Heart right ventricle (tissue), 16 donors: ENCODE measurements around the gene CDC37. TPM values are rescaled to one million over a fixed set of nuclear protein-coding genes. Genes with fewer than 3 reads are reported as not detected.
"Not testable (repeated sequence)": the region's sequence is repeated elsewhere in the genome, so short reads cannot be mapped to it uniquely, and the experiment has no call there.

Source experiments
- ATAC-seq, 8 donors: fragments of 200-7000 bp; cut with Tn5 transposase; one replicate each; pipeline ENCODE4 v1.9.1; 2020; ENCODE audit warnings: mild to moderate bottlenecking in 8 of 8, moderate library complexity in 8 of 8, moderate number of reproducible peaks in 1 of 8
- DNase-seq, 2 donors: peaks; one replicate each; pipeline ENCODE4 v3.0.0-alpha.2; 2020
- H3K27ac ChIP-seq, 10 donors: fragments of 200-600 bp; sonication (generic) in 2 of 10; one replicate each; pipeline versions ENCODE4 v1.5.0 to v1.8.0; 2020 to 2022; ENCODE audit warnings: mild to moderate bottlenecking in 3 of 10
- H3K27me3 ChIP-seq, 7 donors: fragments of 200-600 bp; one replicate each; pipeline ENCODE4 v1.8.0; 2021 to 2022; ENCODE audit warnings: mild to moderate bottlenecking in 2 of 7
- H3K36me3 ChIP-seq, 9 donors: fragments of 200-600 bp; sonication (generic) in 1 of 9; one replicate each; pipeline versions ENCODE4 v1.5.0 to v1.8.0; 2020 to 2022; ENCODE audit warnings: mild to moderate bottlenecking in 2 of 9
- H3K4me1 ChIP-seq, 9 donors: fragments of 200-600 bp; sonication (generic) in 1 of 9; one replicate each; pipeline versions ENCODE4 v1.5.0 to v1.8.0; 2020 to 2022; ENCODE audit warnings: mild to moderate bottlenecking in 4 of 9
- H3K4me3 ChIP-seq, 10 donors: fragments of 200-600 bp; sonication (generic) in 2 of 10; one replicate each; pipeline versions ENCODE4 v1.5.0 to v1.8.0; 2020 to 2022; ENCODE audit warnings: mild to moderate bottlenecking in 7 of 10, moderate library complexity in 2 of 10
- H3K9me3 ChIP-seq, 11 donors: fragments of 200-600 bp in 10 of 11; sonication (generic) in 2 of 11; one replicate each; pipeline versions ENCODE4 v1.5.0 to v1.8.0; 2013 to 2022; ENCODE audit warnings: mild to moderate bottlenecking in 2 of 11, control low read depth in 1 of 11, moderate library complexity in 1 of 11
- CTCF ChIP-seq, 9 donors: fragments of 200-600 bp; sonication (generic) in 2 of 9; IDR thresholded peaks; one replicate each; pipeline versions ENCODE4 v1.5.0 to v1.8.0; 2021 to 2022; ENCODE audit warnings: antibody characterized with exemption in 9 of 9, mild to moderate bottlenecking in 5 of 9, moderate library complexity in 1 of 9
- WGBS, 2 donors: extraction: QIAGEN DNeasy Blood & Tissue Kit; methylation state at CpG; one replicate each; pipeline ENCODE4 v1.1.7; 2013; ENCODE audit warnings: inconsistent platforms in 1 of 2; 5-methylcytosine and 5-hydroxymethylcytosine counted together
- intact Hi-C, 10 donors: fragments of 100-400 bp; cut with DNase I; formaldehyde crosslinking; loops; one replicate each; pipeline versions ENCODE4 v1.11.1 to v1.14.2; 2022
- polyA plus RNA-seq, 2 donors: library from polyadenylated mRNA; stranded (reverse); fragments of 200-250 nt; gene quantifications; one replicate each; pipeline ENCODE4 v1.2.3, GENCODE V29; 2013
- total RNA-seq, 10 donors: library from RNA; stranded (reverse); fragmentation: NEBNext Ultra II Directional in 3 of 10; extraction: Animal tissue kit (Norgen Biotek cat#: 25700) in 3 of 10; gene quantifications; one replicate each; pipeline versions ENCODE4 v1.2.1 to v1.2.4, GENCODE V29; 2021 to 2023
- donor health status: Arrhythmogenic right ventricular cardiomyopathy.
- donor health status: ischemic (EF 13 %, LVEDD 7.1; RV severe dilation, severe dysfunction).
- donor health status: healthy with polysubstance abuse.
- donor health status: DM: no; HTN: yes; CAD: no.
- donor health status: DM: no; HTN: no; CAD: no.
- donor health status: ischemic (EF 25% LVEDD 6.9; RV normal size, moderate dysfunction).
- donor health status: ischemic (EF 25% LVEDD 5.7; RV mildly dilated, moderate dysfunction).
- donor health status: healthy.
- donor health status: DM: yes; HTN: yes; CAD: no.
- donor health status: Ischemic cardiomyopathy.
- donor health status: ischemic (EF 35%, LVEDD 5.7; RV mildly dilated, moderate dysfunction).
- donor health status: nonischemic (EF 11% LVEDD 7.7; RV severe dilation, severe dysfunction).
- donor health status: DM: yes; HTN: yes; CAD: no.
- donor health status: PGD.
- donor health status: ischemic (EF 29% LVEDD 5.4; RV normal size, mild dysfunction).
- donor health status: nonischemic (EF 23%, LVEDD 6.1; RV moderate dilation, normal function).

The CDC37 gene
- total and polyA plus RNA-seq, 12 donors = 106 to 422 (median 129) TPM

DNA sequence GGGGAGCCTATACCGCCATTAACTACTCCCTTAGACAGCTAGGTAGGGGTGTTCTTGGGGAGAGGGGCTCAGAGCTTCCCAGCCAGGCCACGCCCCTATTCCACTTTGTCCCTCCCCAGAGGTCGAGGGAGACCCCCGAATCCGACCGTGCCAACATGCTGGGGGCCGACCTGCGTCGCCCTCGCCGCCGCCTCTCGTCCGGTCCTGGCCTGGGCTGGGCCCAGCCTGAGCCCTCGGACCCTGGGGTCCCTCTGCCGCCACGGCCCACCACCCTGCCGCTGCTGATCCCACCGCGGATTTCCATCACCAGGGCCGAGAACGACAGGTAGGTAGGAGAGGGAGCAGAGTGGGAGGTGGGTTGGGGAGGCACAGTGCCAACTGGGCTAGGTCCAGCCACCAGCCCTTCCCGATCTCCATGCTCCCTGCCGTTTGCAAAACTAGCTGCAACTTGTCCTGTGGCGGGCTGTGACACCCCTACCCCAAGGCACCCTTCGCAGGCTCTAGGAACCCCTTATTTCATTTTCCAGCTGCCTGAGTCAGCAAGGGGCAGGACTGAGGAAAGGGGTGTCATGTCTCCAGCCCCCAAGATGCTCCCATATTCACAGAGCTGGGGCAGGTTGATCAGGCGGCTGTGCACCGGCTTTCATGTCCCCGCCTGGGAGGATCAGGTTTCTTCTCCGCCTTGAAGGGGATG, 14.3 kb upstream of the CDC37 start:
- Histone ChIP-seq H3K4me1 (peaks cover 9 to 63% (median 40%) of the 10 kb centered on the region in 9 donors), H3K27me3 (peaks cover 36 to 64% (median 61%) of the 10 kb centered on the region in 7 donors), H3K36me3 (no peaks in the 10 kb centered on the region), H3K9me3 (no peaks in the 10 kb centered on the region), H3K4me3 (no peak overlapping the region), H3K27ac (no peak overlapping the region)
- WGBS, 2 donors = 7 to 10% methylated on average over 30 of the region's 30 CpGs
- DNase-seq (no peak), ATAC-seq (peak in 1 of 8 donors; percentile 4)
- no peak for TF ChIP-seq CTCF (IDR thresholded peaks at IDR 0.05)
- intact Hi-C loops = no loop called here

- peaks cover 29 to 53% (median 51%) of the 10 kb centered on the region in 7 donors for H3K27me3 ChIP-seq
- intact Hi-C loops = no loop called here
- peak; percentile 73 to 92 (median 87) for ATAC-seq
- H3K36me3 ChIP-seq = no peaks in the 10 kb centered on the region
- H3K4me1 ChIP-seq = peaks cover 9 to 66% (median 49%) of the 10 kb centered on the region in 9 donors
- WGBS, 2 donors = 3 to 4% methylated on average over 63 to 67 of the region's 67 CpGs
- H3K9me3 ChIP-seq = no peaks in the 10 kb centered on the region
- peak overlapping the region in 7 of 10 donors; percentile 13 to 73 (median 32) for H3K27ac ChIP-seq
- peak; percentile 82 to 83 for DNase-seq
- peak overlapping the region; percentile 4 to 67 (median 52) for H3K4me3 ChIP-seq
- TF ChIP-seq CTCF (IDR thresholded peaks at IDR 0.05) = peak; percentile 72 to 98 (median 85)
Observed at GRCh38 chr19:10416380-10417257, 13.3 kb upstream of the CDC37 start.

- Histone ChIP-seq H3K36me3 (no peaks in the 10 kb centered on the region), H3K4me3 (peak overlapping the region; percentile 4 to 67 (median 52)), H3K9me3 (no peaks in the 10 kb centered on the region), H3K4me1 (peaks cover 9 to 62% (median 43%) of the 10 kb centered on the region in 9 donors), H3K27me3 (peaks cover 23 to 48% (median 45%) of the 10 kb centered on the region in 7 donors), H3K27ac (peak overlapping the region in 7 of 10 donors; percentile 13 to 73 (median 32))
- TF ChIP-seq CTCF (IDR thresholded peaks at IDR 0.05) = no peak
- intact Hi-C loops = no loop called here
- WGBS, 2 donors = 1 to 5% methylated on average over 9 of the region's 9 CpGs
- no peak for ATAC-seq
- DNase-seq = no peak
Observed at GRCh38 chr19:10416083-10416379, 12.7 kb upstream of the CDC37 start.

DNA sequence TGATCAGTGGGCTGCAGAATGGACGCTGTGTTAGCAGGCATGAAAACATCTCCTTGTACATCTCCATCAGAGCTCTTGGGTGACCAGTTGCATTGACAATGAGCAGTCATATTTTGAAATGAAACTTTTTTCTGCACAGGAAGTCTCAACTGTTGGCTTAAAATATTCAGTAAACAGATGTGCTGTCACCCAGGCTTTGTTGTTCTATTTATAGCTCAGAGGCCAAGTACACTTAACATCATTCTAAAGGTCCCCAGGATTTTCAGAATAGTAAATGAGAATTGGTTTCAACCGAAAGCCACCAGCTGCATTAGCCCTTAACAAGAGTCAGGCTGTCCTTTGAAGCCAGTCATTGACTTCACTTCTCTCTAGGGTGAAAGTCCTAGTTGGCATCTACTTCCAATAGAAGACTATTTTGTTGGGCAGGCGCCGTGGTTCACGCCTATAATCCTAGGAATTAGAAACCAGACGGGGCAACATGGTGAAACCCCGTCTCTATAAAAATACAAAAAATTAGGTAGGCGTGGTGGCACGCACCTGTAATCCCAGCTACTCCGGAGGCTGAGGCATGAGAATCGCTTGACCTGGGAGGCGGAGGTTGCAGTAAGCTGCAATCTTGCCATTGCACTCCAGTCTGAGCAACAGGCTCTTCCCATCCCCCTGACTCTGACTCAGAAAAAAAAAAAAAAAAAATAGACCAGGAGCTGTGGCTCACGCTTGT, 9.1 kb upstream of the CDC37 start:
- Histone ChIP-seq H3K9me3 (no peaks in the 10 kb centered on the region), H3K27ac (peak overlapping the region in 3 of 10 donors; percentile 26 to 56 (median 39)), H3K4me1 (peaks cover 0 to 59% (median 23%) of the 10 kb centered on the region in 9 donors), H3K4me3 (no peak overlapping the region), H3K27me3 (peaks cover 8 to 18% (median 11%) of the 10 kb centered on the region in 7 donors), H3K36me3 (no peaks in the 10 kb centered on the region)
- intact Hi-C loops = no loop called here
- no peak for TF ChIP-seq CTCF (IDR thresholded peaks at IDR 0.05)
- no peak for ATAC-seq
- DNase-seq = no peak
- WGBS, 2 donors = 74 to 77% methylated on average over 13 of the region's 13 CpGs

GRCh38 chr19:10411224-10411623, 7.9 kb upstream of the CDC37 start:
- intact Hi-C loops, ATAC-seq, H3K27ac ChIP-seq: not testable (repeated sequence)

More at GRCh38 chr19:10411224-10411623, 7.9 kb upstream of the CDC37 start:
- 80 to 86% methylated on average over 5 of the region's 5 CpGs for WGBS, 2 donors
- not testable (repeated sequence) for DNase-seq, H3K4me3 ChIP-seq, H3K36me3 ChIP-seq, H3K9me3 ChIP-seq
- H3K27me3 ChIP-seq = peaks cover 0 to 12% (median 6%) of the 10 kb centered on the region in 7 donors
- peaks cover 0 to 62% (median 16%) of the 10 kb centered on the region in 9 donors for H3K4me1 ChIP-seq
